HG03565 (cell line): Measurements from ENCODE around the gene TNFRSF12A.
"Not testable (repeated sequence)": the region's sequence is repeated elsewhere in the genome, so short reads cannot be mapped to it uniquely, and the experiment has no call there.

Experiments
- ATAC-seq: cut with Tn5 transposase; IDR thresholded peaks from one replicate; pipeline ENCODE4 v1.9.1; 2021; ENCODE audit warnings: mild to moderate bottlenecking, moderate library complexity; ENCODE audit not compliant: unreplicated experiment

Gene TNFRSF12A

GRCh38 chr16:3060339-3061127, 40.4 kb downstream of the TNFRSF12A start:
- no peak for ATAC-seq

GRCh38 chr16:3062553-3062952, 42.4 kb downstream of the TNFRSF12A start:
- ATAC-seq = no peak

- no peak for ATAC-seq
Observed at GRCh38 chr16:3063625-3064386, 43.6 kb downstream of the TNFRSF12A start.

GRCh38 chr16:3065069-3065741, 45.0 kb downstream of the TNFRSF12A start, which contains the start of gene IL32:
TSS of gene IL32 (plus strand) at chr16:3065640. CDS start at chr16:3065812, 172 bp downstream.
- no peak for ATAC-seq

GRCh38 chr16:3065742-3066439, 45.7 kb downstream of the TNFRSF12A start:
- no peak for ATAC-seq

GRCh38 chr16:3066440-3066748, 46.2 kb downstream of the TNFRSF12A start:
- ATAC-seq = no peak

GRCh38 chr16:3068487-3068886, 48.3 kb downstream of the TNFRSF12A start:
- ATAC-seq = no peak

- ATAC-seq = not testable (repeated sequence)
Observed at GRCh38 chr16:3069146-3069545, 49.0 kb downstream of the TNFRSF12A start.

GRCh38 chr16:3070608-3071111, 50.5 kb downstream of the TNFRSF12A start:
- no peak for ATAC-seq

GRCh38 chr16:3071655-3072054, 51.5 kb downstream of the TNFRSF12A start:
- no peak for ATAC-seq
